Ascending aorta (tissue), 2 donors: ENCODE measurements around the gene SLBP. TPM values are rescaled to one million over a fixed set of nuclear protein-coding genes. Genes with fewer than 3 reads are reported as not detected.

Experiments
- DNase-seq, 2 donors: peaks; one replicate each; pipeline ENCODE4 v3.0.0-alpha.2; 2019; ENCODE audit warnings: low spot score in 2 of 2
- H3K27ac ChIP-seq, 2 donors: fragments of 200-600 bp; sonication (generic); one replicate each; pipeline ENCODE4 v1.5.1; 2016 to 2017; ENCODE audit warnings: mild to moderate bottlenecking in 1 of 2
- H3K27me3 ChIP-seq: fragments of 200-600 bp; sonication (generic); one replicate; pipeline ENCODE4 v1.5.1; 2017
- H3K36me3 ChIP-seq, 2 donors: fragments of 200-600 bp; sonication (generic); one replicate each; pipeline ENCODE4 v1.5.1; 2016
- H3K4me1 ChIP-seq, 2 donors: fragments of 200-600 bp; sonication (generic); one replicate each; pipeline ENCODE4 v1.5.1; 2016 to 2017; ENCODE audit warnings: mild to moderate bottlenecking in 1 of 2
- H3K4me3 ChIP-seq, 2 donors: fragments of 200-600 bp; sonication (generic); one replicate each; pipeline ENCODE4 v1.5.1; 2016 to 2017; ENCODE audit warnings: mild to moderate bottlenecking in 1 of 2
- H3K9me3 ChIP-seq, 2 donors: fragments of 200-600 bp; sonication (generic); one replicate each; pipeline ENCODE4 v1.5.1; 2016
- intact Hi-C: fragments of 100-400 bp; cut with DNase I; formaldehyde crosslinking; loops from one replicate; pipeline ENCODE4 v1.15.1; 2023
- total RNA-seq: library from RNA; depleted of rRNA; stranded (reverse); fragments of >200 nt; gene quantifications from one replicate; pipeline ENCODE4 v1.1.0, GENCODE V29; 2016
- TF ChIP-seq, protein P1 (sequence below), 3 experiments: fragments of 200-600 bp in 2 of 3; fragments of 450-650 bp in 1 of 3; sonication (generic) in 2 of 3; IDR thresholded peaks; one replicate each; pipeline ENCODE4 v1.5.1; 2016 to 2019; ENCODE audit warnings: antibody characterized with exemption in 3 of 3, mild to moderate bottlenecking in 1 of 3, moderate library complexity in 1 of 3

SLBP gene
- total RNA-seq, 1 donor from 2014 or later: 218 TPM

DNA sequence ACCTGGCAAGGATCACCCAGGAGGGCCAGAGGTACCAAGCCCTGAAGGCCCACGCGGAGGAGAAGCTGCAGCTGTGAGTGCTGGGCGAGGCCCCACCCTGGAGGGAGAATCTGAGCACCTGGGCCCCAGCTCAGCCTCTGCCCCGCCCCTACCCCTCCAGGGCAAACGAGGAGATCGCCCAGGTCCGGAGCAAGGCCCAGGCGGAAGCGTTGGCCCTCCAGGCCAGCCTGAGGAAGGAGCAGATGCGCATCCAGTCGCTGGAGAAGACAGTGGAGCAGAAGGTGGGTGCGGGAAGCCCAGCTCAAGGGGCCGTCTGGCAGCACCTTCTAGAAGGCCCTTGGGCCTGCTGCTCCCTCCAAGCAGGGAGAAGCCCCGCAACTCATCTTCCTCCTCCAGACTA, 32.4 kb upstream of the SLBP start:
- TF ChIP-seq, protein P1, sequence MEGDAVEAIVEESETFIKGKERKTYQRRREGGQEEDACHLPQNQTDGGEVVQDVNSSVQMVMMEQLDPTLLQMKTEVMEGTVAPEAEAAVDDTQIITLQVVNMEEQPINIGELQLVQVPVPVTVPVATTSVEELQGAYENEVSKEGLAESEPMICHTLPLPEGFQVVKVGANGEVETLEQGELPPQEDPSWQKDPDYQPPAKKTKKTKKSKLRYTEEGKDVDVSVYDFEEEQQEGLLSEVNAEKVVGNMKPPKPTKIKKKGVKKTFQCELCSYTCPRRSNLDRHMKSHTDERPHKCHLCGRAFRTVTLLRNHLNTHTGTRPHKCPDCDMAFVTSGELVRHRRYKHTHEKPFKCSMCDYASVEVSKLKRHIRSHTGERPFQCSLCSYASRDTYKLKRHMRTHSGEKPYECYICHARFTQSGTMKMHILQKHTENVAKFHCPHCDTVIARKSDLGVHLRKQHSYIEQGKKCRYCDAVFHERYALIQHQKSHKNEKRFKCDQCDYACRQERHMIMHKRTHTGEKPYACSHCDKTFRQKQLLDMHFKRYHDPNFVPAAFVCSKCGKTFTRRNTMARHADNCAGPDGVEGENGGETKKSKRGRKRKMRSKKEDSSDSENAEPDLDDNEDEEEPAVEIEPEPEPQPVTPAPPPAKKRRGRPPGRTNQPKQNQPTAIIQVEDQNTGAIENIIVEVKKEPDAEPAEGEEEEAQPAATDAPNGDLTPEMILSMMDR (IDR thresholded peaks at IDR 0.05): no peak
- Histone ChIP-seq H3K9me3 (no peaks in the 10 kb centered on the region), H3K4me3 (no peak overlapping the region), H3K36me3 (peaks cover 0 to 2% of the 10 kb centered on the region in 2 donors), H3K27ac (no peak overlapping the region), H3K27me3 (no peaks in the 10 kb centered on the region), H3K4me1 (peaks cover 0 to 2% of the 10 kb centered on the region in 2 donors)
- no peak for DNase-seq
- intact Hi-C loops: no loop called here

DNA sequence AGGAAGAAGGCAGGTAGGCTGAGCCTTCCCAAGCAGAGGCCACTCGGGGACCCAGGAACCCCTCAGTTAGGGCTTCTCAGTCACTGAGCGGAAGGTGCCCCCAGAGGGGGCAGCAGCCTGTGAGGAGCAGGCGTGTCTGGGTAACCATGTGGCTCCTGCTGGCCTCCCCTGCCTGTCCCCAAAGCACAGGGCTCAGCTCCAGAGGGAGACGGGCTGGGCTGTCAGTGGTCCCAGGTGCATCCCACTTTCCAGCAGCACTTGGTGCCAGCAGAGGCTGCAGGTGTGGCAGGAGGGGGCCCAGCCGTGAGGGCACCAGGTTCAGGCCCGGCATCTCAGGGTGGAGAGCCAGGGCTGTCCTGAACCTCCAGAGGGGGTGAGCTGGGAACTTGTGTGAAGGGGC, 31.9 kb upstream of the SLBP start:
- intact Hi-C loops: no loop called here
- H3K36me3 ChIP-seq: peaks cover 0 to 2% of the 10 kb centered on the region in 2 donors
- TF ChIP-seq, protein P1 (IDR thresholded peaks at IDR 0.05): no peak

DNA sequence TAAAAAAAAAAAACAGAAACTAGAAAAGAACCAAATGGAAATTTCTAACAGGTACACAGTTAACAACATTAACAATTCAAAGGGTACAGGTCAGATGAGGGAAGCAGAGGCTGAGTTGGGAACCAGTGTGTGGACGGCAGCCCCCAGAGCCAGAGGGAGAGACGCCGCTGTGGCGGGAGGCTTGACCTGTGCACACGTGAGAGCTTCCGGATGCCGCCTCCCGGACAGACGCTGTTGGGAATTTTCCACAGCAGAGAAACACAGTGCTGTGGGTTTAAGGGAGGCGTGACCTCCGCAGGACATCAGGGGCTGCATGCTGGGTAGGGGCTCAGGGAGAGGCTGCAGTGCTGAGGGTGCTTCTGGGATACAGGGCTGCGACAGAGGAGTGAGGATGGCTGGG, 31.4 kb upstream of the SLBP start:
- TF ChIP-seq, protein P1 (IDR thresholded peaks at IDR 0.05): no peak
- Histone ChIP-seq H3K4me3 (no peak overlapping the region), H3K27ac (no peak overlapping the region), H3K4me1 (peaks cover 0 to 1% of the 10 kb centered on the region in 2 donors), H3K27me3 (no peaks in the 10 kb centered on the region), H3K36me3 (peaks cover 0 to 2% of the 10 kb centered on the region in 2 donors), H3K9me3 (peaks cover 0 to under 1% of the 10 kb centered on the region in 2 donors)
- DNase-seq: no peak
- intact Hi-C loops: no loop called here

More for the DNA sequence above, 31.9 kb upstream of the SLBP start:
- no peak for DNase-seq
- H3K4me1 ChIP-seq: peaks cover 0 to 2% of the 10 kb centered on the region in 2 donors
- no peaks in the 10 kb centered on the region for H3K9me3 ChIP-seq
- no peak overlapping the region for H3K4me3 ChIP-seq
- no peaks in the 10 kb centered on the region for H3K27me3 ChIP-seq
- no peak overlapping the region for H3K27ac ChIP-seq

DNA sequence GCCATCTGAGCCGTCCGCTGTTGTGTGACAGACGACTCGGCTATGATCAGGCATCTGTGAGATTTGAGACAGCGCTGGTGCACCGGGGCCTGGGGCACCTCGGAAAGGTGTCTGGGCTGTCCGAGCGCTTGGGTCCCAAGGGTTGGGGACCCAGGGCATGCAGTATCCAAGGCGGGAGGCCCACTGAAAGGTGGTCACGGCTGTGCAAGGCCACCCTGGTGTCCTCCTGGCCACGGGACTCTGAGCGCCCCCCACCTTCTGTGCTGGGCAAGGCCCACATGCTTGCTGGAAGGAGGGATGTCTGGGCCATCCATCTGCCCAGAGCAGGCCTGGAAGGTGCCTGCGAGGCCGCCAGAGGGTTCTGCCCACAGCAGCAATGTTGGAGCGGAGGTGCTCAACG, 29.1 kb upstream of the SLBP start:
- TF ChIP-seq, protein P1 (IDR thresholded peaks at IDR 0.05): no peak
- intact Hi-C loops: no loop called here

DNA sequence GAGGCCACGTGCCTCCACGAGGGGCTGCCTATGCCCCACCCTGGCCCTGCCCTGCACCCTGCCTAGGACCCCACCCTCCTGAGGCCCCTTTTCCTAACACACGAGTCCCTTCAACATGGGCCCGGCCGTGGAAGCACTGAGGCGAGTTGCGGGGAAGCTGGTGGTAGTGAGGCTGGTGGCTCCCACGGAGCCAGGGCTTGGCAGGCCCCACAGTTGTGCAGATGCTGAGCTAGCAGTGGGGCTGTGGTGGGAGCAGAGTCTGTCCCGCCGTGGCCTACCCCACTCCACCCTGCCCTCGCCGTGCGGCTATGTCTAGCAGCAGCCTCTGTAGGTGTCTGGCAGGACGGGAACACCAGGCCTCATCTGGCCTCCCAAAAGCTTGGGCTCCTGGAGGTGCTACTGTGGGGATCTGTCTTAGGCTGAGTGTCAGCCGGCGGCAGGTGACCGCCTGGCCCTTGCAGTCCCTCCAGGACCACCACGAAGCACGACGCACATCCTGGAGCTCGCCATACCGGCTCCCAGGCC, 28.0 kb upstream of the SLBP start:
- no peak overlapping the region for H3K4me3 ChIP-seq
- TF ChIP-seq, protein P1 (IDR thresholded peaks at IDR 0.05): no peak
- DNase-seq: no peak
- no peaks in the 10 kb centered on the region for H3K27me3 ChIP-seq
- peaks cover 0 to 10% of the 10 kb centered on the region in 2 donors for H3K9me3 ChIP-seq
- intact Hi-C loops: no loop called here
- no peak overlapping the region for H3K27ac ChIP-seq
- peaks cover 12 to 13% of the 10 kb centered on the region in 2 donors for H3K36me3 ChIP-seq
- no peaks in the 10 kb centered on the region for H3K4me1 ChIP-seq

More for the DNA sequence above, 29.1 kb upstream of the SLBP start:
- no peaks in the 10 kb centered on the region for H3K27me3 ChIP-seq
- H3K27ac ChIP-seq: no peak overlapping the region
- no peak overlapping the region for H3K4me3 ChIP-seq
- no peak for DNase-seq
- H3K9me3 ChIP-seq: peaks cover 0 to 10% of the 10 kb centered on the region in 2 donors
- H3K36me3 ChIP-seq: peaks cover 12 to 13% of the 10 kb centered on the region in 2 donors
- no peaks in the 10 kb centered on the region for H3K4me1 ChIP-seq

DNA sequence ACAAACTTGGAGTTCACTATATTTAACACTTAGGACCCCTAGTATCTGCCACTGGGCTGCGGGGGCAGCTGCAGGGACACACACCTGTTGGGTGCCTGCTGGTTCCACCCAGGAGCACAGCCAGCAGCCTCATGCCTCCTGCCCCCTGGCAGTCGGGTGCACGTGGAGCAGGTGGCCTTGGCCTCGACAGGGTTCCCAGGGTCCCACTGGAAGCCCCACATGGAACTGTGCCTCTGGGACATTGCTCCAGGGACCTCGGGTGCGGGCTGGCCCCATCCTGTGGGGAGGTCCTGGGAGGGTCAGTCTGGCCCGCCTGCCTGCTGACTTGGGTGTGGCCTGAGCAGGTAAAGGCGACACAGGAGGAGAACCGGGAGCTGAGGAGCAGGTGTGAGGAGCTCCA, 27.2 kb upstream of the SLBP start:
- DNase-seq: no peak
- no peak overlapping the region for H3K27ac ChIP-seq
- peaks cover 0 to 10% of the 10 kb centered on the region in 2 donors for H3K9me3 ChIP-seq
- no peaks in the 10 kb centered on the region for H3K27me3 ChIP-seq
- H3K4me3 ChIP-seq: no peak overlapping the region
- TF ChIP-seq, protein P1 (IDR thresholded peaks at IDR 0.05): no peak
- peaks cover 12 to 13% of the 10 kb centered on the region in 2 donors for H3K36me3 ChIP-seq
- no peaks in the 10 kb centered on the region for H3K4me1 ChIP-seq
- intact Hi-C loops: no loop called here
